Glomerular endothelial cell (primary cell): ENCODE data around the gene HIF3A. TPM values are rescaled to one million over a fixed set of nuclear protein-coding genes. Genes with fewer than 3 reads are reported as not detected.
"Not testable (repeated sequence)": the region's sequence is repeated elsewhere in the genome, so short reads cannot be mapped to it uniquely, and the experiment has no call there.

Experiments
- DNase-seq: peaks from one replicate; pipeline ENCODE4 v3.0.0-alpha.2; 2011; ENCODE audit warnings: low read depth, low spot score; ENCODE audit errors: extremely low read depth
- total RNA-seq: library from RNA; depleted of rRNA; stranded (reverse); fragments of >200 nt; gene quantifications from 2 replicates; pipeline ENCODE4 v1.2.3, GENCODE V29; 2015

Gene HIF3A
- total RNA-seq, 1 donor from 2014 or later = 7.5 TPM

GRCh38 chr19:46355234-46356148 lies 58.6 kb downstream of the HIF3A start:
- DNase-seq = no peak

- no peak for DNase-seq
Measured at GRCh38 chr19:46356149-46357055, 59.6 kb downstream of the HIF3A start.

GRCh38 chr19:46357846-46358583 lies 61.2 kb downstream of the HIF3A start:
- no peak for DNase-seq

- DNase-seq = no peak
Measured at GRCh38 chr19:46361915-46362314, 65.1 kb downstream of the HIF3A start.

GRCh38 chr19:46364359-46364758 lies 67.5 kb downstream of the HIF3A start:
- no peak for DNase-seq

GRCh38 chr19:46365561-46365960 lies 68.7 kb downstream of the HIF3A start:
- DNase-seq = no peak

- DNase-seq = no peak
Measured at GRCh38 chr19:46366620-46367292, 69.9 kb downstream of the HIF3A start.

GRCh38 chr19:46367426-46367825 lies 70.6 kb downstream of the HIF3A start:
- DNase-seq = no peak

GRCh38 chr19:46368116-46368515 lies 71.3 kb downstream of the HIF3A start:
- DNase-seq = no peak

- no peak for DNase-seq
Measured at GRCh38 chr19:46369817-46370216, 73.0 kb downstream of the HIF3A start.

GRCh38 chr19:46371371-46371901 lies 74.6 kb downstream of the HIF3A start:
- DNase-seq = no peak

GRCh38 chr19:46372901-46373490 lies 76.2 kb downstream of the HIF3A start:
- no peak for DNase-seq

GRCh38 chr19:46373491-46374359 lies 76.9 kb downstream of the HIF3A start:
- no peak for DNase-seq

GRCh38 chr19:46374536-46375475 lies 78.0 kb downstream of the HIF3A start:
- DNase-seq = no peak

- not testable (repeated sequence) for DNase-seq
Measured at GRCh38 chr19:46375476-46376067, 78.7 kb downstream of the HIF3A start.

GRCh38 chr19:46376241-46377153 lies 79.7 kb downstream of the HIF3A start:
- no peak for DNase-seq
